ENCODE results near the gene SORCS1. TPM values are rescaled to one million over a fixed set of nuclear protein-coding genes. Genes with fewer than 3 reads are reported as not detected.

Gene SORCS1
- polyA plus RNA-seq, 1 of the 3 experiments (the other 2 are of a cell fraction) = 0.66 TPM

DNA sequence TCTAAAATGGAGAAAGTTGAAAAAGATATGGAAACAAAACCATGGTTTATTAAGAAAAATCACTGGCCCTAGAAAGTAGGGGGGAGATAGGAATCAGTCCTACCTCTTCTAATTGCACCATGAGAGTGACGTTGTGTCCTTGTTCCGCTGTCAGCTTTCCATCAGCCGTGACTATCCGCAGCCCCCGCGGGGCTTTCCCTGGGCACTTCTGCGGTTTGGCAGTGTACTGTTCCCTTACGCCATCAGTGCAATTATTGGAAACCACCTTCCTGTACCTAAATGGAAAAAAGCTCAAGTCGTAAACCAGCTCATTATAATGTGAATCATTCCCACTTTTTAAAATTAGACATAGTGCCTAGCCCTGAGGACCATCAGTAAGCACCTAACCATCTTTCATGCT lies 512.2 kb downstream of the SORCS1 start:
- Histone ChIP-seq H3K79me2 (ENCODE audit: insufficient read depth) (no peaks in the 10 kb centered on the region), H3K27me3 (ENCODE audit: insufficient read depth) (no peaks in the 10 kb centered on the region), H3K4me3 (ENCODE audit: low read depth in 2 of 2, low read length in 1 of 2) (no peak overlapping the region), H3K9me3 (no peaks in the 10 kb centered on the region), H3F3A (replicated peaks; ENCODE audit: insufficient read depth) (no peaks in the 10 kb centered on the region), H4K20me1 (ENCODE audit: insufficient read depth) (no peaks in the 10 kb centered on the region), H3K9me2 (no peaks in the 10 kb centered on the region), H3K36me3 (replicated peaks in 1 of 2; ENCODE audit: control insufficient read depth in 1 of 2, insufficient read depth in 2 of 2, low read length in 1 of 2) (peaks cover 0 to 2% of the 10 kb centered on the region in 2 experiments), H3K27ac (ENCODE audit: low read depth in 2 of 2, low read length in 1 of 2) (no peak overlapping the region), H3K4me2 (no peak overlapping the region), H3K4me1 (ENCODE audit: control insufficient read depth in 1 of 2, insufficient read depth in 2 of 2, low read depth in 1 of 2, low read length in 1 of 2) (no peaks in the 10 kb centered on the region), H2AFZ (ENCODE audit: low read depth) (no peak overlapping the region), H3K9ac (no peak overlapping the region)
- ChIA-PET CTCF (interaction anchor here (0.6 to 1.4 kb wide), 2 partner anchors 13 to 53 kb away, joined by 3 read pairs; no protein-coding TSS in a partner anchor), POLR2A (no interaction called here)
- WGBS (ENCODE audit: low lambda C conversion rate) = 64% methylated on average over 9 of the region's 9 CpGs
- no peak for TF ChIP-seq JUND (IDR thresholded peaks at IDR 0.05)
- DNase-seq = no peak

DNA sequence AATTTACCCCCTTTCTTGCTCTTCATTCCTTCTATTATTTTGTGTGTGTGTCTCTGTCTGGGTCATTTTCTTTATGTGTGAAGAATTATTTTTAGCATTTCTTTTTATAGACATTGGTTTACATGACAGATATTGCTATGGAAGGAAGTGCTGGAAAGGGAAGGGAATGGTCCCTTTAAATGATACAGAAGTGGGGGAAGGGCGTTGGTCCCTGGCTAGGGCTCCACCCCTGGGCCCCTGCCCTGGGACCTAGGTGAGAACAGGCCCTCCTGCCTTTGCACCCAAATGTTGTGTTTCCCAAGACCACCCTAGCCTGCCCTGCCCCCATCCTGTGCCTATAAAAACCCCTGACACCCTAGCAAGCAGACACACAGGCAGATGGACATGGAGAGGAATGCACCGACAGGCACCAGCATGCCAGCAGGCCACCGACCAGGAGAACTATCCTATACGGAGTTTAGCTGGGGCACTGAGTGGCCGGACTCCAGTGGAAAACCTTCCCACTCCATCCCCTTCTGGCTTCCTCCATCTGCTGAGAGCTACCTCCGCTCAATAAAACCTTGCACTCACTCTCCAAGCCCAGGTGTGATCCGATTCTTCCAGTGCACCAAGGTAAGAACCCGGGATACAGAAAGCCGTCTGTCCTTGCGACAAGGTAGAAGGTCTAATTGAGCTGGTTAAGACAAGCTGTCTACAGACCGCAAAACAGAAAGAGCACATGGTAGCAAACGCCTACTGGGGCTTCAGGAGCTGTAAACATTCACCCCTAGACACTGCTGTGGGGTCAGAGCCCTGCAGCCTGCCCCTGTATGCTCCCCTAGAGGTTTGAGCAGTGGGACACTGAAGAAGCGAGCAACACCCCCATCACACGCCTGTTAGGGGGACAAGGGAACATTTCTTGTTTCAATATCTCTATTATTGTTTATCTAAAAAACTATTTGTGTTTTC lies 515.7 kb downstream of the SORCS1 start:
- no peak overlapping the region for H2AFZ ChIP-seq (ENCODE audit: low read depth)
- WGBS (ENCODE audit: low lambda C conversion rate) = 51% methylated on average over 12 of the region's 14 CpGs
- no peak overlapping the region; a peak in 1 of 4 replicates for H3K27ac ChIP-seq (ENCODE audit: low read depth in 2 of 2, low read length in 1 of 2)
- POLR2A ChIA-PET = no interaction called here
- H3K27me3 ChIP-seq (ENCODE audit: insufficient read depth) = no peaks in the 10 kb centered on the region
- TF ChIP-seq MEF2A (IDR thresholded peaks at IDR 0.05; ENCODE audit: borderline replicate concordance, low read depth) (no peak), TCF12 (IDR thresholded peaks at IDR 0.05) (no peak), GATA2 (CRISPR knock-in tag; IDR thresholded peaks at IDR 0.05) (no peak), FOXJ3 (CRISPR knock-in tag; IDR thresholded peaks at IDR 0.05) (no peak), EZH2phosphoT487 (IDR thresholded peaks at IDR 0.05; ENCODE audit: borderline replicate concordance, low read depth) (no peak), CTCF (IDR thresholded peaks at IDR 0.05) (no peak), TAF1 (IDR thresholded peaks at IDR 0.05; ENCODE audit: borderline replicate concordance, low read depth, low read length) (no peak)
- TF ChIP-seq, protein P1, sequence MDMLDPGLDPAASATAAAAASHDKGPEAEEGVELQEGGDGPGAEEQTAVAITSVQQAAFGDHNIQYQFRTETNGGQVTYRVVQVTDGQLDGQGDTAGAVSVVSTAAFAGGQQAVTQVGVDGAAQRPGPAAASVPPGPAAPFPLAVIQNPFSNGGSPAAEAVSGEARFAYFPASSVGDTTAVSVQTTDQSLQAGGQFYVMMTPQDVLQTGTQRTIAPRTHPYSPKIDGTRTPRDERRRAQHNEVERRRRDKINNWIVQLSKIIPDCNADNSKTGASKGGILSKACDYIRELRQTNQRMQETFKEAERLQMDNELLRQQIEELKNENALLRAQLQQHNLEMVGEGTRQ (IDR thresholded peaks at IDR 0.05; ENCODE audit: borderline replicate concordance, low read depth, low read length) = no peak
- no peaks in the 10 kb centered on the region for H3K79me2 ChIP-seq (ENCODE audit: insufficient read depth)
- H3K4me3 ChIP-seq (ENCODE audit: low read depth in 2 of 2, low read length in 1 of 2) = no peak overlapping the region
- no peaks in the 10 kb centered on the region for H3K9me3 ChIP-seq
- H3K4me1 ChIP-seq (ENCODE audit: control insufficient read depth in 1 of 2, insufficient read depth in 2 of 2, low read depth in 1 of 2, low read length in 1 of 2) = no peaks in the 10 kb centered on the region; a peak in 1 of 4 replicates
- H3K9me2 ChIP-seq = no peaks in the 10 kb centered on the region
- no peaks in the 10 kb centered on the region for H4K20me1 ChIP-seq (ENCODE audit: insufficient read depth)
- CTCF ChIA-PET = interaction anchor here (0.6 to 1.6 kb wide), 4 partner anchors 10 to 1740 kb away, joined by 3 to 4 read pairs (median 3); no protein-coding TSS in a partner anchor
- H3K9ac ChIP-seq = no peak overlapping the region
- no peak for DNase-seq
- H3K4me2 ChIP-seq = no peak overlapping the region
- H3K36me3 ChIP-seq (replicated peaks in 1 of 2; ENCODE audit: control insufficient read depth in 1 of 2, insufficient read depth in 2 of 2, low read length in 1 of 2) = peaks cover 0 to 2% of the 10 kb centered on the region in 2 experiments
- H3F3A ChIP-seq (replicated peaks; ENCODE audit: insufficient read depth) = no peaks in the 10 kb centered on the region
